WERI-Rb-1 (cell line): ENCODE results near the gene CAMSAP2.

Source experiments
- DNase-seq: peaks from one replicate; pipeline ENCODE4 v3.0.0-alpha.2; 2020
- H3K27ac ChIP-seq: fragments of 250-450 bp; sonication (Bioruptor Pico); 2 replicates; pipeline ENCODE4 v1.5.1; 2020; ENCODE audit warnings: mild to moderate bottlenecking, moderate library complexity
- H3K27me3 ChIP-seq: fragments of 250-450 bp; sonication (Bioruptor Pico); 2 replicates; pipeline ENCODE4 v1.5.1; 2021; ENCODE audit warnings: mild to moderate bottlenecking, low read depth, moderate library complexity; ENCODE audit not compliant: insufficient read depth, severe bottlenecking
- H3K36me3 ChIP-seq: fragments of 250-450 bp; sonication (Bioruptor Pico); 2 replicates; pipeline ENCODE4 v1.5.1; 2020; ENCODE audit warnings: mild to moderate bottlenecking, moderate library complexity
- H3K4me3 ChIP-seq: 2 replicates; pipeline ENCODE4 v1.5.1; 2011; ENCODE audit warnings: low read depth, mild to moderate bottlenecking, control low read depth, low read length
- H3K9me3 ChIP-seq: fragments of 250-450 bp; sonication (Bioruptor Pico); 2 replicates; pipeline ENCODE4 v1.5.1; 2021; ENCODE audit warnings: mild to moderate bottlenecking, moderate library complexity; ENCODE audit not compliant: severe bottlenecking
- TF ChIP-seq, protein P1 (sequence below): IDR thresholded peaks from 2 replicates; pipeline ENCODE4 v1.5.1; 2011; ENCODE audit warnings: low read depth, mild to moderate bottlenecking, control low read depth, inconsistent platforms, low read length

CAMSAP2 gene

GRCh38 chr1:200732438-200732837 lies 6.3 kb upstream of the CAMSAP2 start:
- no peaks in the 10 kb centered on the region for H3K9me3 ChIP-seq
- no peaks in the 10 kb centered on the region for H3K36me3 ChIP-seq
- H3K4me3 ChIP-seq = no peak overlapping the region
- no peaks in the 10 kb centered on the region for H3K27me3 ChIP-seq
- TF ChIP-seq, protein P1, sequence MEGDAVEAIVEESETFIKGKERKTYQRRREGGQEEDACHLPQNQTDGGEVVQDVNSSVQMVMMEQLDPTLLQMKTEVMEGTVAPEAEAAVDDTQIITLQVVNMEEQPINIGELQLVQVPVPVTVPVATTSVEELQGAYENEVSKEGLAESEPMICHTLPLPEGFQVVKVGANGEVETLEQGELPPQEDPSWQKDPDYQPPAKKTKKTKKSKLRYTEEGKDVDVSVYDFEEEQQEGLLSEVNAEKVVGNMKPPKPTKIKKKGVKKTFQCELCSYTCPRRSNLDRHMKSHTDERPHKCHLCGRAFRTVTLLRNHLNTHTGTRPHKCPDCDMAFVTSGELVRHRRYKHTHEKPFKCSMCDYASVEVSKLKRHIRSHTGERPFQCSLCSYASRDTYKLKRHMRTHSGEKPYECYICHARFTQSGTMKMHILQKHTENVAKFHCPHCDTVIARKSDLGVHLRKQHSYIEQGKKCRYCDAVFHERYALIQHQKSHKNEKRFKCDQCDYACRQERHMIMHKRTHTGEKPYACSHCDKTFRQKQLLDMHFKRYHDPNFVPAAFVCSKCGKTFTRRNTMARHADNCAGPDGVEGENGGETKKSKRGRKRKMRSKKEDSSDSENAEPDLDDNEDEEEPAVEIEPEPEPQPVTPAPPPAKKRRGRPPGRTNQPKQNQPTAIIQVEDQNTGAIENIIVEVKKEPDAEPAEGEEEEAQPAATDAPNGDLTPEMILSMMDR = no peak
- DNase-seq = no peak
- H3K27ac ChIP-seq = no peak overlapping the region

- Histone ChIP-seq H3K9me3 (no peaks in the 10 kb centered on the region), H3K27ac (no peak overlapping the region), H3K27me3 (no peaks in the 10 kb centered on the region), H3K36me3 (peaks cover 1% of the 10 kb centered on the region), H3K4me3 (no peak overlapping the region)
- DNase-seq = no peak
- TF ChIP-seq, protein P1 = no peak
These were observed 4.8 kb upstream of the CAMSAP2 start for GRCh38 chr1:200733907-200734306.

GRCh38 chr1:200737647-200738291 lies 924 bp upstream of the CAMSAP2 start:
- H3K27ac ChIP-seq = peak overlapping the region; percentile 66
- H3K4me3 ChIP-seq = peak overlapping the region; percentile 92
- no peaks in the 10 kb centered on the region for H3K9me3 ChIP-seq
- TF ChIP-seq, protein P1 = no peak
- peaks cover 17% of the 10 kb centered on the region for H3K36me3 ChIP-seq
- DNase-seq = no peak
- H3K27me3 ChIP-seq = no peaks in the 10 kb centered on the region

- peak; percentile 87 for DNase-seq
- Histone ChIP-seq H3K27me3 (no peaks in the 10 kb centered on the region), H3K27ac (peak overlapping the region; percentile 96), H3K4me3 (peak overlapping the region; percentile 92), H3K9me3 (no peaks in the 10 kb centered on the region), H3K36me3 (peaks cover 19% of the 10 kb centered on the region)
- TF ChIP-seq, protein P1 = no peak
These were observed 407 bp downstream of the CAMSAP2 start for GRCh38 chr1:200738949-200739651.

- peak overlapping the region; percentile 96 for H3K27ac ChIP-seq
- H3K9me3 ChIP-seq = no peaks in the 10 kb centered on the region
- TF ChIP-seq, protein P1 = no peak
- H3K4me3 ChIP-seq = peak overlapping the region; percentile 92
- H3K27me3 ChIP-seq = no peaks in the 10 kb centered on the region
- peaks cover 26% of the 10 kb centered on the region for H3K36me3 ChIP-seq
- no peak for DNase-seq
These were observed 1.2 kb downstream of the CAMSAP2 start for GRCh38 chr1:200739702-200740570.
